BE2C (cell line): Measurements from ENCODE around the gene OPRD1. TPM values are rescaled to one million over a fixed set of nuclear protein-coding genes. Genes with fewer than 3 reads are reported as not detected.
A peak's percentile ranks its signal among the peaks of the same experiment; 100 is the strongest.
"Not testable (repeated sequence)": the region's sequence is repeated elsewhere in the genome, so short reads cannot be mapped to it uniquely, and the experiment has no call there.

Experiments
- DNase-seq: peaks from one replicate; pipeline ENCODE4 v3.0.0-alpha.2; 2020
- H3K27me3 ChIP-seq: fragments of 250-450 bp; sonication (Bioruptor Pico); 2 replicates; pipeline ENCODE4 v1.5.1; 2020; ENCODE audit warnings: mild to moderate bottlenecking
- H3K36me3 ChIP-seq: fragments of 250-450 bp; sonication (Bioruptor Pico); 2 replicates; pipeline ENCODE4 v1.5.1; 2020; ENCODE audit warnings: mild to moderate bottlenecking
- H3K4me1 ChIP-seq: fragments of 250-450 bp; sonication (Bioruptor Pico); 2 replicates; pipeline ENCODE4 v1.5.1; 2020
- H3K4me3 ChIP-seq: 2 replicates; pipeline ENCODE4 v1.5.1; 2011; ENCODE audit warnings: low read depth, low read length
- H3K9me3 ChIP-seq: fragments of 250-450 bp; sonication (Bioruptor Pico); 2 replicates; pipeline ENCODE4 v1.5.1; 2020
- polyA plus RNA-seq: library from polyadenylated mRNA; unstranded; fragments of >200 nt; gene quantifications from one replicate; pipeline ENCODE4 v1.2.1, GENCODE V29; 2012; ENCODE audit warnings: low read depth, missing spikeins; ENCODE audit not compliant: insufficient read length, insufficient read depth
- TF ChIP-seq, protein P1 (sequence below): IDR thresholded peaks from 2 replicates; pipeline ENCODE4 v1.5.1; 2012; ENCODE audit warnings: mild to moderate bottlenecking, low read depth, low read length

OPRD1 gene
- polyA plus RNA-seq = 4.1 TPM

DNA sequence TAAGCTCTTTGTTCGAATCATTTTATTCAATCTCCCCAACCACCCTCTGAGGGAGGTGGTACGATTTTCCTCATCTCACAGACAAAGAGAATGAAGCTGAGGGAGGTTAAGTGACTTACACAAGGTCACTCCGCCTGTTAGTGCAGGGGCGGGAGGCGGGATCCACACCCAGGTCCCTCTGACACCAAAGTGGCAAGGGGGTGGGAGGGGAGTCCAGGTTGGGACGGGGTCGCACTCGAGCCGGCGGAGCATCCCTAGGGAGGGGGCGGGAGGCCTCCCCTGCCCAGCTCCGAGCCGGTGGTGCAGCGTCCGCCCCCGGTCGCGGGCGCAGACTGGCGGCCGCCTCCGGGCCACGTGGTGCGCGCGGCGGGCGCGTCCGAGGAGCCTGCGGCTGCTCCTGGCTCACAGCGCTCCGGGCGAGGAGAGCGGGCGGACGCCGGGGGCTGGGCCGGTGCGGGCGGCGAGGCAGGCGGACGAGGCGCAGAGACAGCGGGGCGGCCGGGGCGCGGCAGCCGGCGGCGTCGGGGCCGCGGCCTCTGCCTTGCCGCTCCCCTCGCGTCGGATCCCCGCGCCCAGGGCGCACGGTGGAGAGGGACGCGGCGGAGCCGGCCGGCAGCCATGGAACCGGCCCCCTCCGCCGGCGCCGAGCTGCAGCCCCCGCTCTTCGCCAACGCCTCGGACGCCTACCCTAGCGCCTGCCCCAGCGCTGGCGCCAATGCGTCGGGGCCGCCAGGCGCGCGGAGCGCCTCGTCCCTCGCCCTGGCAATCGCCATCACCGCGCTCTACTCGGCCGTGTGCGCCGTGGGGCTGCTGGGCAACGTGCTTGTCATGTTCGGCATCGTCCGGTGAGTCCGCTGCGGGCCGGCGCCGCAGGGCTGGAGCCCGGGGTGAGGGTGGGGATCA is at the start of gene OPRD1:
Gene OPRD1, plus strand, starts transcription at position 405 of the 903 bp plus-strand sequence. Its CDS starts 214 bp downstream, at position 619.
- Histone ChIP-seq H3K4me1 (peaks cover 8% of the 10 kb centered on the region), H3K9me3 (no peaks in the 10 kb centered on the region), H3K4me3 (peak within 1 kb of the TSS; percentile 75), H3K27me3 (no peaks in the 10 kb centered on the region), H3K36me3 (no peaks in the 10 kb centered on the region)
- TF ChIP-seq, protein P1, sequence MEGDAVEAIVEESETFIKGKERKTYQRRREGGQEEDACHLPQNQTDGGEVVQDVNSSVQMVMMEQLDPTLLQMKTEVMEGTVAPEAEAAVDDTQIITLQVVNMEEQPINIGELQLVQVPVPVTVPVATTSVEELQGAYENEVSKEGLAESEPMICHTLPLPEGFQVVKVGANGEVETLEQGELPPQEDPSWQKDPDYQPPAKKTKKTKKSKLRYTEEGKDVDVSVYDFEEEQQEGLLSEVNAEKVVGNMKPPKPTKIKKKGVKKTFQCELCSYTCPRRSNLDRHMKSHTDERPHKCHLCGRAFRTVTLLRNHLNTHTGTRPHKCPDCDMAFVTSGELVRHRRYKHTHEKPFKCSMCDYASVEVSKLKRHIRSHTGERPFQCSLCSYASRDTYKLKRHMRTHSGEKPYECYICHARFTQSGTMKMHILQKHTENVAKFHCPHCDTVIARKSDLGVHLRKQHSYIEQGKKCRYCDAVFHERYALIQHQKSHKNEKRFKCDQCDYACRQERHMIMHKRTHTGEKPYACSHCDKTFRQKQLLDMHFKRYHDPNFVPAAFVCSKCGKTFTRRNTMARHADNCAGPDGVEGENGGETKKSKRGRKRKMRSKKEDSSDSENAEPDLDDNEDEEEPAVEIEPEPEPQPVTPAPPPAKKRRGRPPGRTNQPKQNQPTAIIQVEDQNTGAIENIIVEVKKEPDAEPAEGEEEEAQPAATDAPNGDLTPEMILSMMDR = no peak
- DNase-seq = peak; percentile 56

DNA sequence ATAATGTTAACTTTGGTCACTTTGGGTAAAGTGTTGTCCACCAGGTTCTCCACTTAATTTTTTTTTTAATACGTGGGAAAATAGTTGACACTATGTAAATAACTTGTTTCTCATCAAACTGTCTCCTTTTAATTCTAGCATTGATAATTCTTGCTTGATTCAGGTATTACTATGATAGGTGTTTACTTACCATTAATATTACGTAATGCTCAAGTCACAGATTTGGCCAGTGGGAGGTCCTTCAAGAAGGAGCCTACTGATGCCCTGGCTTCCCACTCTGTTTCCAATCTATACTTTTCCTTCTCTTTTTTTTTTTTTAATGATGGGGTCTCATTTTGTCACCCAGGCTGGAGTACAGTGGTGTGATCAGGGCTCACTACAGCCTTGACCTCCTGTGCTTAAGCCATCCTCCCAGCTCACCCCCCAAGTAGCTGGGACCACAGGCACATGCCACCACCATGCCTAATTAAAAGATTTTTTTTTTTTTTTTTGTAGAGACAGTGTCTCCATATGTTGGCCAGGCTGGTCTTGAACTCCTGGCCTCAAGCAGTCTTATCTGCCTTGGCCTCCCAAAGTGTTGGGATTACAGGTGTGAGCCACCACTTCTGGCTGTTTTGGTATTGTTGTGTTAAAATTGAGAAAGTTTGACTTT is 45.3 kb upstream of the OPRD1 start:
- Histone ChIP-seq H3K4me3 (no peak overlapping the region), H3K4me1 (no peaks in the 10 kb centered on the region), H3K27me3 (no peaks in the 10 kb centered on the region), H3K9me3 (no peaks in the 10 kb centered on the region), H3K36me3 (peaks cover 6% of the 10 kb centered on the region)
- TF ChIP-seq, protein P1 = no peak
- no peak for DNase-seq

DNA sequence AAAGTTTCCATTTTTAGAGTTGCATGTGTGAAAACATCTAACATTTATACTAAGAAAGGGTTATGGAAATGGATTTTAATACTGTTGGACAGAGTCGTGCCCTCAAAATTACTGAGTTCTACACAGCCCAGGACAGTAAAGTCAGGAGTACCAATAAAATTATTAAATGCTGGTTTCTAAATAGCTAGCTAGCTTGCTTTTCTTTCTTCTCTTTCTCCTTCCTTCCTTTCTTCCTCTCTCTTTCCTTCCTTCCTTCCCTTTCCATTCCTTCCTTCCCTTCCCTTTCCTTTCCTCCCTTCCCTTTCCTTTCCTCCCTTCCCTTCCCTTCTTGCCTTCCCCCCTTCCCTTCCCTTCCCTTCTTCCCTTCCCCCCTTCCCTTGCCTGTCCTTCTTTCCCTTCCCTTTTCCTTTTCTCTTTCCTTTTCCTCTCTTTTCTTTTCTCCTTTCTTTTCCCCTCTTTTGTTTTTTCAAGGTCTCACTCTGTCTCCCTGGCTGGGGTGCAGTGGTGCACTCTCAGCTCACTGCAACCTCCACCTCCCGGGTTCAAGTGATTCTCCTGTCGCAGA is 41.3 kb upstream of the OPRD1 start:
- Histone ChIP-seq H3K36me3 (peaks cover 16% of the 10 kb centered on the region), H3K9me3 (no peaks in the 10 kb centered on the region), H3K4me3 (no peak overlapping the region), H3K4me1 (no peaks in the 10 kb centered on the region), H3K27me3 (no peaks in the 10 kb centered on the region)
- TF ChIP-seq, protein P1 = no peak
- DNase-seq = no peak

DNA sequence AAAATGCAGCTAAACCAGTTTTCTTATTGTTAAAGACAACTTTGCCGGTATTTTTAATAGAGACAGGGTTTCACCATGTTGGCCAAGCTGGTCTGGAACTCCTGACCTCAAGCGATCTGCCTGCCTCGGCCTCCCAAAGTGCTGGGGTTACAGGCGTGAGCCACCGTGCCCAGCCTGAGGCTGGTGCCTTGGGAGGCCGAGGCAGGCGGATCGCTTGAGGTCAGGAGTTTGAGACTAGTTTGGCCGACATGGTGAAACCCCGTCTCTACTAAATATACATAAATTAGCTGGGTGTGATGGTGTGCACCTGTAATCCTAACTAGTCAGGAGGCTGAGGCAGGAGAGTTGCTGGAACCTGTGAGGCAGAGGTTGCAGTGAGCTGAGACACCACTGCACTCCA is 40.0 kb upstream of the OPRD1 start:
- DNase-seq, H3K4me1 ChIP-seq, H3K4me3 ChIP-seq, H3K27me3 ChIP-seq, H3K9me3 ChIP-seq: not testable (repeated sequence)
- H3K36me3 ChIP-seq = peaks cover 16% of the 10 kb centered on the region

- H3K36me3 ChIP-seq = peaks cover 16% of the 10 kb centered on the region
- TF ChIP-seq, protein P1 = no peak
- H3K9me3 ChIP-seq = no peaks in the 10 kb centered on the region
- no peak overlapping the region for H3K4me3 ChIP-seq
- H3K4me1 ChIP-seq = no peaks in the 10 kb centered on the region
- no peaks in the 10 kb centered on the region for H3K27me3 ChIP-seq
- DNase-seq = no peak
Observed at GRCh38 chr1:28773105-28773504, 38.9 kb upstream of the OPRD1 start.

DNA sequence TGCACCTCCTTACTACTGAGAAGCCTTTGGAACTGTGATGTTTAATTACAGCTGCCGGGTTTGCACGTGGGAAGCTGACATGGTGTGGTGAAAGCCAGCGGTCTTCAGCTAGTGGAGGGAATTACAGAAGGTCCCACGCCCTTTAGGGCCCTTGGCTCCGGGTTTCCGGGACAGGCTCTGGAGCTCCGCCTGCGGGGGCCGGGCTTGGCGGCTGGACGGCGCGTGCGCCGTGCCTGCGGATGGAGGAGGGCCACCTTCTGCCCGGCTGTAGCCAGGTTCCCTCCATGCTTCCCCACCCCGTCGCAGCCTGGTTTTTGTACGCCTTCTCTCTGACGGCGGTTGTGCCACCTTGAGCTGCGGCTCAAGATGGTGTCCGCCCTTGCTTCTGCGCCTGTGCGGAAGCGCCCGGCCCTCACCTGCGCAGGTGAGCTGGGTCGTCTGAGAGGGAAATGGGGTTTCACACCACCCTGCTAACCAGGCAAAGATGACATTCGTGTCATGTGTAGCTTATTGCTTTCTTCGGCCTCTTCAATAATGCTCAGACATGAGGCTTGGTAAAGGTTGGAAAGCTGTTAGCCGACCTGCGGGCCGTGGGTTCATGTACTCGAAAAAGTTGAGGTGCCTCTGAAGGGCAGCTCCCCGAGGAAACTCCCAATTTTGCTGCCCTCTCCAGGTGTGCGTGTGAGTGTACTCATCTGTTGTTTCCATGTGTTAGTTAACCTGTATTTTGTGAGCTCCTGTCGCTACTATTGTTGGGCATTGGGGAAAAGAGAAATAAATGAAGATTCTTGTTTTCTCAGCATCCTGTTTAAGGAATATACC is 36.6 kb upstream of the OPRD1 start:
- Histone ChIP-seq H3K4me3 (no peak overlapping the region), H3K36me3 (peaks cover 10% of the 10 kb centered on the region), H3K4me1 (no peaks in the 10 kb centered on the region), H3K9me3 (no peaks in the 10 kb centered on the region), H3K27me3 (no peaks in the 10 kb centered on the region)
- no peak for DNase-seq
- TF ChIP-seq, protein P1 = no peak
